Tongue (tissue), 2 donors: ENCODE data around the gene INF2. TPM values are rescaled to one million over a fixed set of nuclear protein-coding genes. Genes with fewer than 3 reads are reported as not detected.

ENCODE experiments used
- DNase-seq: peaks from one replicate; pipeline ENCODE4 v3.0.0-alpha.2; 2015
- total RNA-seq: library from RNA; depleted of rRNA; stranded (reverse); fragments of >200 nt; gene quantifications from one replicate; pipeline ENCODE4 v1.2.3, GENCODE V29; 2014

Gene INF2
- total RNA-seq, 1 donor from 2014 or later = 39.3 TPM

- DNase-seq = no peak
Observed at GRCh38 chr14:104689881-104690711, 678 bp downstream of the INF2 start.

- no peak for DNase-seq
Observed at GRCh38 chr14:104690861-104691455, 1.5 kb downstream of the INF2 start.

GRCh38 chr14:104691546-104692260, 2.3 kb downstream of the INF2 start:
- DNase-seq = no peak

- no peak for DNase-seq
Observed at GRCh38 chr14:104692261-104692938, 3.0 kb downstream of the INF2 start.

- DNase-seq = no peak
Observed at GRCh38 chr14:104692939-104693315, 3.5 kb downstream of the INF2 start.

- no peak for DNase-seq
Observed at GRCh38 chr14:104693482-104694431, 4.3 kb downstream of the INF2 start.

GRCh38 chr14:104694475-104694950, 5.1 kb downstream of the INF2 start:
- DNase-seq = peak; percentile 64

- no peak for DNase-seq
Observed at GRCh38 chr14:104694991-104695659, 5.7 kb downstream of the INF2 start.

- DNase-seq = no peak
Observed at GRCh38 chr14:104695660-104696000, 6.2 kb downstream of the INF2 start.

GRCh38 chr14:104696671-104697316, 7.4 kb downstream of the INF2 start:
- DNase-seq = no peak

GRCh38 chr14:104697317-104697703, 7.9 kb downstream of the INF2 start:
- no peak for DNase-seq

GRCh38 chr14:104697892-104698583, 8.6 kb downstream of the INF2 start:
- DNase-seq = peak; percentile 49

GRCh38 chr14:104698688-104699425, 9.4 kb downstream of the INF2 start:
- no peak for DNase-seq

GRCh38 chr14:104699426-104699748, 10.0 kb downstream of the INF2 start:
- no peak for DNase-seq

- DNase-seq = peak; percentile 51
Observed at GRCh38 chr14:104700225-104700651, 10.8 kb downstream of the INF2 start.

GRCh38 chr14:104700747-104701217, 11.4 kb downstream of the INF2 start:
- no peak for DNase-seq

- DNase-seq = no peak
Observed at GRCh38 chr14:104701383-104702076, 12.1 kb downstream of the INF2 start.

GRCh38 chr14:104702106-104702505, 12.7 kb downstream of the INF2 start:
- DNase-seq = no peak
